Stimulated activated CD4-positive, alpha-beta T cell treated with anti-CD3 and anti-CD28 coated beads, Interleukin-15, amount 100 ng/mL, for 24 hours (primary cell): ENCODE results near the gene HSD17B7.
"Not testable (repeated sequence)": the region's sequence is repeated elsewhere in the genome, so short reads cannot be mapped to it uniquely, and the experiment has no call there.

Source experiments
- DNase-seq: peaks from one replicate; pipeline ENCODE4 v3.0.0-alpha.2; 2020

Gene HSD17B7

DNA sequence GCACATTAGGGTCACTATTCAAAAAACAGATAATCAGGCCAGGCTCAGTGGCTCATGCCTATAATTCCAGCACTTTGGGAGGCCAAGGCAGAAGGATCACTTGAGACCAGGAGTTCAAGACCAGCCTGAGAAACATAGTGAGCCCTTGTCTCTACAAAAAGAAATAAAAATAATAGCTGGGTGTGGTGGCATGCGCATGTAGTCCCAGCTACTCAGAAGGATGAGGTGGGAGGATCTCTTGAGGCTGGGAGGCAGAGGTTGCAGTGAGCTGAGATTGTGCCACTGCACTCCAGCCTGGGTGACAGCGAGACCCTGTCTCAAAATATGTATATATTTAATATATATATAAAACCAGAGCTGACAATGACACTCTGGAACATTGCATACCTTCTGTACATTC lies 21.9 kb downstream of the HSD17B7 start:
- not testable (repeated sequence) for DNase-seq

DNA sequence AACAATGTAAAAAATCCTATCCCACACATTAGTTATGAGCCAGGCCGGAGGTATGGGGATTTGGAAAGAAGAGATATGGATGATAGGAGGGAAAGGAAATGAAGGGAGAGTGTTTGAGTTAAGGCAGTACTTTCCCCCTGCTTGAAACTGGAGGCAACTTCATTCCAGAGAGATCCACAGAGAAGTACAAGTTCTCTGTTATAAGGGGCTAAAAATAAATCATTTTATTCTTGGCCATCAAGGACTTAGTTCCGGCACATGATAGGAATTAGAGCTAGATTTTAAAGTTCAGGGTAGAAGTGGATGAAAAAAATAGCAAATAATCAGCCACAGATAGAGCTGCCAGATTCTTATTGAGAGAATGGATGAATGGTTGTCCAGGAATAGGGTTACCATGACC lies 27.6 kb downstream of the HSD17B7 start:
- DNase-seq, result not testable (repeated sequence)

DNA sequence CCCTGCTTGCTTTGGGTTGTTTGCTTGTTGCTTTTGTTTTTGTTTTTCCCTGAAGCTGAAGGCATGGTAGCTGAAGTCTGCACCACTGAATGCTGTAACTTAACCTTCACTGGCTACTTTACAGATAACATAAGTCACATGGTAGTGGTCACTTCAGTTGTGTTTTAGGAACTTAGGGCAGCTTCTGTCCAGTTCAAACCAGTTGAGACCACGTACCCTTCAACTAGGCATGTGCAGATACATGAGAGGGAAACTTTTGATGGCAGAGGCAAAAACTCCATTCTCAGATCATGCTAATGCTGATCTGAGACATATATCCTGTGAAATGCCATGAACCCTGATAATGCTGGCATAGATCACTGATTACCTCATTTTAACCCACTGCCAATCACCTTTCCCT lies 28.2 kb downstream of the HSD17B7 start:
- not testable (repeated sequence) for DNase-seq

DNA sequence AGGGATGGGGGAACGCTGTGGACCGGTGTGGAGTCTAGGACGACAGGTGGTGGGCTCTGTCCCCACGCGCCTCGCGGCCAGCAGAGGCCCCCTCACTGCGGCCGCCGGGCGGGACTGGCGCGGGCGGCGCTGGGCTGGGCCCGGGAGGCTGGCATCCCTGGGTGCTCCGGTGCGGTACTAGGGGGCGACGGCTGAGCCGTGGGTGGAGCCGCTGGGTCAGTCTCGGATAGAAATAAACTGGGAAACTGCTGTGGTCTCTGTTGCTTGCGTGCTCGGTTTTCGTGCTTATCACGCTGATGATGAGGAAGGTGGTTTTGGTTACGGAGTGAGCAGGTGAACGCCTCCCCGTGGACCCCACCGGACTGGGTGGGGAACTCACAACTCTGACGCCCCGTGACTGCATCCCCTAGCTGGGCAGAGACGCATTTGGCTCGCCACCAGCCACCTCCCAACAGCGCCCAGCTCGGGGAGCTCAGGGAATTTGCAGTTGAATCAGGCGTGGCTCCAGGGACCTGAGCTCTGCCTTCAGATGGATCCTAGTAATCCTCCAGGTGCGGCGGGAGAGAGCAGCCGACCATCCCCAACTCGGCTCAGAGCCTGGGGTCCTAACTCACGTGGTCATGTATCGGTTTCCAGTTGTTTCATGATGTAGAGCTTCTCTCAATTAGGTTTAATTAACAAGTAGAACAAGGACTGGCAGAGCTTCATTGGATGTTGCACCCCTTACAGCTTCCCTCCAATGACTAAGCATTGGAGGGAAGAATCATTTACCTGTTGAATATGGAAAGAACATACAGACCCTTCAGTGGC lies 32.1 kb downstream of the HSD17B7 start:
- DNase-seq, result peak; percentile 6

DNA sequence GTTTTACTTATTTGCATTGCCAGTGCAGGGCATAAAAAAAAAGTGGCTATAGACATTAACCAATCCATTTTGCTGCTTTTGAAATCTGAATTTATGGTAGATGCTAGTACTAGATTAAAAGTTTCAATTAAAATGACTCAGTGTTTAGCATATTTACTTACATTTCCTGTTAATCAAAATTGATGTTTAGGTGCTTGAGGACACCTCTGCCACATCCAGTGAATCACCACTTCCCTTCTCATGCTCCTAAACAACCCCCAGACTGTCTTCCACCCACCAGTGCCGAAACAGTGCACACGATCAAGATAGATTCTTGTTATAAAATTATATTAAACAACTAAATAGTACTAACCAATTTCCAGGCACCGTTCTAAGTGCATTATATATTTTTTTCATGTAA lies 32.7 kb downstream of the HSD17B7 start:
- DNase-seq, result peak; percentile 12

DNA sequence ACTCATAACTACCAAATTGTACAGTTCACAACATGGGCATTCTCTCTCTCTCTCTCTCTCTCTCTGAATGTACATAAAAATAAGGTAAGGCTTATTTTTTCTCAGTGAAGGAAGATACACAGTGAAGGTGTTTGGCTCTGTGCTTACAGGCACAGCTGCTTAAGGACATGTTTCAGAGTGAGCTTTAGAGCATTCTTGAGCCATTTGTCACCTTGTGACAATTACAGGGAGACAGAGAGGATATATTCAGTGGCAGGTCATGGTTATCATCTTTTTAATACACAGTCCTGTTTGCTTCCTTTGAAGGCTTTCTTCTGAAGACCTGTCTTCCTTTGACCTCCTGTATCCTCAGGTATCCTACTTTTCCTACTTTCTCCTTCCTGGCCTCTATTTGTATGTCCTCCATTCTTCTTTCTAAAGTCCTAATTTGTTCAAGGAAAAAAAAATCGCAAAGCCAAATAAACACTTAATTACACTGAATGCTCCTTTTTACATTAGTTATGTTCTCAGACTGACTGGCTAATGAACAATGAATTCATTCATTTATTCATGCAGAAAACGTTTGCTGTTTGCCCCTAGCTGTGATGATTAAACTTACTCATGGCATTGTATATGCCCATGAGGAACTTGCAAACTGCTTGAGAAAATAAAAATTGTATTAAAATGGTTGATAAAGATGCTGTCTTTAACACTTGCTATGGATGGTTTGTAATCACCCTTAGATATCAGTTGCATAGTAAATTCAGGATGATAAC lies 33.4 kb downstream of the HSD17B7 start:
- no peak for DNase-seq

DNA sequence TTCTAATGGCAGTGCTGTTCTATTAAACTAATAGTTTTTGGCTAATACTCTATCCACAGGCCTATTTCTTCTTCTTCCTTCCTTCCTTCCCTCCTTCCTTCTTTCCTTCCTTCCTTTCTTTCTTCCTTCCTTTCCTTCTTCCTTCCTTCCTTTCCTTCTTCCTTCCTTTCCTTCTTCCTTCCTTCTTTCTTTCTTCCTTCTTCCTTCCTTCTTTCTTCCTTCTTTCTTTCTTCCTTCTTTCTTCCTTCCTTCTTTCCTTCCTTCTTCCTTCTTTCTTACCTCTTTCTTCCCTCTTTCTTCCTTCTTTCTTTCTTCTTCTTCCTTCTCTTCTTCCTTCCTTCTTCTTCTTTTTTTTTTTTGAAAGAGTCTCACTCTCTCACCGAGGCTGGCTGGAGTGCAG lies 38.8 kb downstream of the HSD17B7 start:
- DNase-seq, result no peak

DNA sequence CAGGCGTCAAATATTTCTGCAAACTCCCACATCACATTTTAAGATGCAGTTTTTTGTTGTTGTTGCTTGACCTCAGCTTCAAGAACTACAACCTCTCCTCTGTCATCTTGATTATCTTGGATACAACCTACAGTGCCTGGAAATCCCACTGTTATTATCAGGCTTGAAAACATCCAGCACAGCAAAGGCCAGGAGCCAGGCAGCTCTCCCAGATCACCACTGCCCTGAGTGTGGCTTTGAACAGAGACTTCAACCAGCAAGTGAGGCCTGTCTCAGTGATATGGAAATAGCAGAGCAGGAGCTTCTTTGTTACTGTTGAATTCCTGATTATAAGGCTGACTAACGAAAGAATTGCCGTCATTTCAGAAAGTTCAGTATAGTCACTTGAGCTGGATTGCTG lies 42.0 kb downstream of the HSD17B7 start:
- no peak for DNase-seq

DNA sequence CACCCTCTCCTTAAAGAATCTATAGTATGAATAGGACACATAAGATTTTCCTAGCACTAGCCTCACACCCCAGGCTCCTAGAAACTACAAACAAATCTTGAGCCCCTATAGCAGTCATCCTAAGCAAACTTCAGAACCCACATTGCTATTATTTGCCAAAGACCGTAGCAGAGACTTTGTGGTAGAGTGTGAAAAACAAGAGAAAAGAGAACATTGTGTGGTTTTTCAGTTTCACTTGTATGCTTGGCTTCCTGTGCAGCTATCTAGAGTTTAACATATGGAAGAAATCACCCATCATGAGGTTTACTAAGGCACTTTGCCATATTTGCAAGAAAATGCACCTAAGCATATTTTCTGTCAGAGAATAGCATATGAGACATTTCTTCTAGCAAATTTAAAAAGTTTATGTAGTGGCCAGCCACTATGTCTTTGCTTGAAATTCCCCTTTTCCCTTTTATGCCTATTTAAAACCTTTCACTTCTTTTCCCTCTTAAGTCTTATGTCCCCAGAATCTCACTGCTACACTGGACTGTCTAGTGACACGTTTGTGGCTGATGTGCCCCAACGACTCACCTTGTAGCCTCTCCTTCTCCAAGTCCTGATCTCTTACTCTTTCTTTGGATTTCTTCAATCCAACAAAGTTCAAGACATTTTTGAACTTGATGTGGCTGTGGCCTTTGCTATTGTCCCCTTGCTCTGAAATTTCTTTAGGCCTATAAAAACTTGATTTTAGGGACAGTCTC lies 44.8 kb downstream of the HSD17B7 start:
- no peak for DNase-seq

DNA sequence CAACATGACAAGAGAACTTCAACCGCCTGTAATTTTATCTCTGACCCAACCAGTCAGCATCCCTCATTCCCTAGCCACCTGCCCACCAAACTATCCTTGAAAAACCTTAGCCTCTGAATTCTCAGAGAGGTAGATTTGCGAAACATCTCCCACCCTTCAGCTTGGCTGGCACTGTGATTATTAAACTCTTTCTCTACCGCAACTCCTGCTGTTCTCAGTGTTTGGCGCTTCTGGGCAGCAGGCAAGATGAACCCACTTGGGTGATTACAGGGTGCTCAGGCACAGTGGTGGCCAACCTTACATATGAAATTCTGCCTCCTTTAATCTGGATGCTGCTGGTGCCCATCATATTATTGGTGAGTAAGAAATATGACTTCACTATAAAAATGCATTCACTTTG lies 48.4 kb downstream of the HSD17B7 start:
- DNase-seq, result no peak

DNA sequence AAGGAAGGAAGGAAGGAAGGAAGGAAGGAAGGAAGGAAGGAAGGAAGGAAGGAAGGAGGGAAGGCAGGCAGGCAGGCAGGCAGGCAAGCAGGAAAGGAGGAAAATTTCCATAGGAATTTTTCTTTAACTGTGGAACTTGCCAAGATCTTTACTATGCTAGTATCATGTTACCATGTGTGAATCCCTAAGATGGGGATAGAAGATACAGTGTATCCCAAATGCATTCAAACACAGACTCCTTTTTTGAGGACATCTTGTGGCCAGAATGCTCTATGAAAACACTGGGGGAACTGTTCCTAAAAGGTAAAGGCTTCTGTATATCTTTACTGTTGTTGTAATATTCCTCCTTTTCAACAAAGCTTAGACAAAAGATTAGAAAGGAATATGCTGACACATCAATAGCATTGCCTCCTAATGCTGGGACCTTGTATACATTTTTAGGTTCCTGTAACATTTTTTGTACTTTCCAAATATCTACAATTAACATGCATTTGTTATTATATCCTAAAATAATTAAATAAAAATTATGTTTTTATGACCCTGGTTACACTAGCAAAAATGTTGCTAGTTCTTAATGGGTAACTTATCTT lies 49.8 kb downstream of the HSD17B7 start:
- DNase-seq, result no peak

DNA sequence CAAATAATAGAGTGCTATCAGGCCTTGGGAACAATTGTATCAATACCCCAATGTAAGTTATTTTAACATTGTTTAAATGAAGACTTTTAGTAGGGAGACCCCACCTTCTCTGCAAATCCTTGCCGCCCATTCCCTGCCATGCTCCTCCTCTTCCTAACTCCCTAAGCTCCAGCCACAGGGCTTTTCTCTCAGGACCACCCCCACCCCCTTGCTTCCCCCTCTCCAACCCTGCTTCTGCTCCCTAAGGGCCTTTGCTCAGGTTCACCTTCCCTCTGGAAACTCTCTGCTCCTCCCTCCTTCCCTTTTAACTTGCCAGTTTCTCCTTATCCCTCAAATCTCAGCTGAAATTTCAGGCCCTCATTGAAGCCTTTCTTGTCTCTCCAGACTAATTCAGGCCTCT lies 53.7 kb downstream of the HSD17B7 start:
- DNase-seq, result no peak

DNA sequence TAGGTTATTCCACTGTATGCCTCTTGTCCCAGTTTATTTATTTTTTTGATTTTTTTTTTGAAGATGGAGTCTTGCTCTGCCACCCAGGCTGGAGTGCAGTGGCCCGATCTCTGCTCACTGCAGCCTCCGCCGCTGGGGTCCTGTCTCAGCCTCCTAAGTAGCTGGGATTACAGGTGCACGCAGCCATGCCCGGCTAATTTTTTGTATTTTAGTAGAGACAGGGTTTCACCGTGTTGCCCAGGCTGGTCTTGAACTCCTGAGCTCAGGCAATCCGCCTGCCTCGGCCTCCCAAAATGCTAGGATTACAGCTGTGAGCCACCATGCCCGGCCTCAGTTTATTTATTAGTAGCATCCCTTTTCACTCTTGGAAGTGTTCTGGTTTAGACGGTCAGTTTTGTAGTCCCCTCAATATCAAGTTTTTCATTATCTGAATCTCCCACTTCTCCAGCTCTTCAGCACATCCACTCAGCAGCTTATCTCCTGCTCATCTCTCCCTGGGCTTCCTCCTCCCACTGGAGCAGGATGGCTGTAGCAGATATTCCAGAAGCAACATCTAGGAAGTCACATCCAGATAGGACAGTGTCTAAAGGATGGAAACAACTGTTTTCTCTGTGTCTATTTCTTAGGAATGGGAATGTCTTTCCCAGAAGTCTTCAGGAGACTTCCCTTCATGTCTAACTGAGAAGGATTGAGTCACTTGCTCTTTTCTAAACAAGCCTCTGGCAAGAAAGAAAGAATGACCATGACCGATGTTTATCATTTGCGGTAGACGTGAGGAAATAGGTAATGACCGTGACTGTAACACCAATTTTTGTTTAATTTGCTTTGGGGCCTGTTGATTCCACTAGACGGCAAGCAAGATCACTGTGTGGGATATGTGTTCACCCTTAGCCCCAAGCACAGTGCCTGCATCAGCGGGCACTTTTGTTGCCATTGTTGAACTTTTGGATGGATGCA lies 56.0 kb downstream of the HSD17B7 start:
- DNase-seq, result no peak

DNA sequence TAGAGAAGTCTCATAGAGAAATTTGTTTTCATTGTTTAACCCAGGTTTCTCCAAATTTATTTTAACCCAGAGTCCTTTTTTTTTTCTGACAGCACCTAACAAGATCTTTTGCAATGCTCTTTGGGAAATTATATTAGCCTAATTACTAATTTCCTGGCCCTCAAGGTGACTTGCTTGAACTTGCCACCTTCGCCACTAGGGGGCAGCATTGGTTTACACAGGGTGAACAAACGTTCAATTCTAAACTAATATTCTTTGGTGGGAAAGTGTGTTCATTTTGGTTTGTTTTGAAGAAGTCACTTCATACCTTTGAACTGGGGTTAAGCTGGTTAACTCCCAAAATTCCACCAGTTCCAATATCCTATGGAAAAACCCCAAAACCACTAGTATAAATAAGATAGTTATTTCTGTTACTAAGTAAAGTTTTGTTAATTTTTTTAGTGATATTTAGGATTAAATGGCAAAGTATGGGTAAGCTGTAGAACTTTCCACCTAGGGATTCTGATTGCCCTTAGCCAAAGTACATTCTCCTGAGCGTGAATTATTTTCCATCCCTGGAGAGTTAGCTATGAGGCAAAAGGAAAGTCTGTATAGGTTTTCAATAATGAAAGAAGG lies 57.4 kb downstream of the HSD17B7 start:
- peak; percentile 87 for DNase-seq

DNA sequence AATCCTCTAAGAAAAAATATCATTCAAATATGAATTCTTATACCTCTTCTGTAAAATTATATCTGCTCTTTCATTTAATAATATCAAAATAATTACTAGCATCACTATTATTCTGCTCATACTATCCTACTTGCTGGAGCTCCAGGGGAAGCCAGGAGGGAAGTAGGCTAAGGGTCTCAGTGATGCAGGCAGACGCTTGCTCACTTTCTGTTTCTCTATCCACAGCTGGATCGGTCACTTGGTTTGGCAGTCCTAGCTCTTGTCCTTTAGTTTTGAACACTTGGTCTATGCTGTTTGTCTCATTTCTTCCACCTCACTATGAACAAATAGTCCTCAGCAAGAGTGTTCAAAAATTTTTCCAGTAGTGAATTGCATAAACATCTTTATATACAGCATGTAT lies 59.2 kb downstream of the HSD17B7 start:
- no peak for DNase-seq

DNA sequence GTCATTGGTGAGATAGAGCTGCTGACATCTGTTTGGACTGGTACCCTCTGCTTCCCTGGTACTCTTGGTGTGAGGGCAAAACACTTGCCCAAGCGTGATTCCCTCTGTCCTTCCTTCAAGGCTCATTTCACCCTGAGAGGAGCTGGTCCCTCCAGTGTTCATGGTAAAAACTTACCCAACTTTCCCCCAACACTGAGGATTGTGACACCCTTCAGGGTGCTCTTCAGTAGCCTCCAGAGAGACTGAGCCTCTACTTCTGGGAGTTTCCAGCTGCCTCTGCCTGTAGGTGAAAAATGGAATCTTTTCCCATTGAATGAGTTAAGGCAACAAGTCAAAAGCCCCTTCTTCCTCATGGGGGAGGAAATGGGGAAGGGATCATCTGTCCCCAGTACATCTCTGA lies 60.8 kb downstream of the HSD17B7 start:
- no peak for DNase-seq

DNA sequence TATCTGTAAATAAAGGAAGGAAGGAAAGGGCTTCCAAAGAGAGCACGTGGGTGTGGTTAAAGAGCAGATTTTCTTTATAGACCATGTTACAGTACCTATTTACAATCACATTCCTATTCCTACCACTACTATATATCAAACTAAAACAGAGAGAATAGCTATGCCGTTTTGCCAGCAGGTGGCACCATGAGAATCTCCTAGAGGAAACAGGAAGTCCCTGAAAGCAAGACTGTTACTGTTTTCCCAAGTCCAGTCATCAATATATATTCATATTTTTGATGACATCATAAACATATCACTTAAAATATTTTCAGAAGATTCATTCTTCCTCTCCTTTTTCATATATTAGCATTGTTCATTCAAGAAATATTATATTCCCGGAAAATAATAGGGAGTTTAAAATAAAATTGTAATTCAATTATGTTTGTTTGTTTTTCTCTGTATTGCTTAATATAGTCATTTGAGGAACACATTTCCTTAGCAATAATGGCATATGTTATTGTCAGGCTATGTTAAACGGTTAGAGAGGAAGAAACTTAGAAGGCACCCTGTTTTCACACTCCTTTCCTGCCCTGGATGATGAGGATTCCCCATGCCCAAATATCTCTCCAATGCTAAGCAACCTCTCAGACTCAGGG lies 63.9 kb downstream of the HSD17B7 start:
- DNase-seq, result peak; percentile 65

DNA sequence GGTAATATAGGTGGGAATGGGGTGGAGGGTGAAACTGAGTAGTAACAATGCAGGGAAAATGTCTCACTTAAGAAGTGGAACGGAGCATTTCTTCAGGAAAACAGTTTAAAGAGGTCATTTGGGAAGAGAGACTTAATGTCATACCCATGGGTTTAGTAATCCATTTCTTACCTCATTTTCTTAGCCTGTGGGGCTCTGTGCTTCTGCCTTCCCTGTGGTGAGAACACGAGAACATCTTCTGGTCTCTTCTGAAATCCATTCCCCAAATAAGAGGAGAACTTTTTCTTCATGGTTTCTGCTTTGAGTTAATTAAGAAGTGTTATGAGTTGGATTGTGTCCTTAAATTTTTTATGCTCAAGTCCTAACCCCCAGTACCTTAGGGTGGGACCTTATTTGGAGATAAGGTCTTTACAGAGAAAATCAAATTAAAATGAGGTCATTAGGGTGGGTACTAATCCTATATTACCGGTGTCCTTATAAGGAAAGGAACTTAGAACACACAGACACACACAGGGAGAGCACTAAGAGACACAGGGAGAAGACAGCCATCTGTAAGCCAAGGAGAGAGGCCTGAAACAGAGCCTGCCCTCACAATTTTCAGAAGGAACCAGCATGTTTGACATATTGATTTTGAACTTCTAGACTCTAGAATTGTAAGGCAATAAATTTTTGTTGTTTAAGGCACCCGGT lies 65.1 kb downstream of the HSD17B7 start:
- no peak for DNase-seq

DNA sequence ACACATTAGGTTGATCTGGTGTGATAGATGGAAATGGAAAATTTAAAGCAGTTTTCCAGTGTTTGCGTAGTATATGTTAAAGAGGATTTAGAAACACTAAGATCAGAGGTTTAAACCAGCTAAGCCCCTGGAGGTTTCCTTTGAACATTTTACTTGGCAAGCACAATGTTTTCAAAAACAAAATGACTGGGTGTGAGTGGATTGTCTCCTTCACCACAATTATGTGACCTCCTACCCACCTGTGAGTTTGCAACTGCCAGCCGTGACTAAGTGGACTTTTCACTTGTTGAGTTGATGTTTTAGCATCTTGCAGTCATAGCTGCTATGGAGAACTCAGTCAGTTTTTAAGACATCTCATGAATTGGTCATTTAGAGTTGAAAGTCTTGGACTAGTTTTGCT lies 65.8 kb downstream of the HSD17B7 start:
- DNase-seq, result no peak

DNA sequence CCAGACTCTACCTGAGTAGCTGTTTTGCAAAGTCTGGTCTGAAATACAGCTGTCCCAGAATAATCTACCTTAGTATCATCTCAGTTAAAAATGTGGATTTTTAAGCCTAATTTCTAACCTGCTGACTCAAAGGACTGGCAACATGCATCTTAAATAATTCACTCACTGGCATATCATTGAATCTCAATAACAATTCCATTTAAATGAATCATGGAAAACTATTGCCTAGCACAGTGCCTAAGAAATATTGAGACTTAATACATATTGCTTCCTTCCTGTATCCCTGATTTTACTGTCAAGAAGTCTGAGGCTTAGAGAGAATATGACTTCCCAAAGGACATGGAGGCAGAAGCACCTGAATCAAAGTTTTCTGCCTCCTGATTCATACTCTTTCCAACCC lies 67.3 kb downstream of the HSD17B7 start:
- DNase-seq, result no peak

DNA sequence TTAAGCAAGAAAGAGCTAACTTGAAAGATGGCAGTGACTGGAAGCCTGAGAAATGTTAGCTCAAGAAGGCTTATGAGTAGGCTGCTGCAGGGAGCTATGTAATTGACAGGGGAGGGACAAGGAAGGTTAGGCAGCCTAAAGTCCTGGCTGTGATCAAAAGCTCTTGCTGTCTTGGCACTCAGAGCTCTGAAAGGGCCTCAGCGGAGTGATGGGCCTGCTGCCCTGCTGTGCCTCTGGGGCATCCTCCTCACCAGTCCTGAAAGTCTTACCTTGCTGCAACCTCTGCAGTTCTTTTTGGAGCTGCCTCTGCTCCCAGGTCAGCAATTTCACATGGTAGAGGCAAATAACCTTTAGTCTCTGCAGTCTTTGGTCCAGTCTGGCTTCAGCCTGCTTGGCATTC lies 68.7 kb downstream of the HSD17B7 start:
- no peak for DNase-seq
